Measurements from ENCODE around the gene NR2F2.

GRCh38 chr15:96314963-96315362 lies 15.5 kb upstream of the NR2F2 start:
- TF ChIP-seq CTCF (IDR thresholded peaks at IDR 0.05) (no peak), EZH2 (IDR thresholded peaks at IDR 0.05; ENCODE audit: borderline replicate concordance, insufficient read depth, low read depth, low read length, poor library complexity, severe bottlenecking) (no peak)
